Vagina (tissue), 2 donors: ENCODE results near the gene S100B. TPM values are rescaled to one million over a fixed set of nuclear protein-coding genes. Genes with fewer than 3 reads are reported as not detected.

Experiments
- DNase-seq, 2 donors: peaks; one replicate each; pipeline ENCODE4 v3.0.0-alpha.2; 2017; ENCODE audit errors: extremely low spot score in 2 of 2
- H3K27ac ChIP-seq: fragments of 200-600 bp; sonication (generic); one replicate; pipeline ENCODE4 v1.5.1; 2019
- H3K27me3 ChIP-seq: fragments of 200-600 bp; sonication (generic); one replicate; pipeline ENCODE4 v1.5.1; 2019
- H3K36me3 ChIP-seq, 2 donors: fragments of 200-600 bp; sonication (generic); one replicate each; pipeline ENCODE4 v1.5.1; 2017 to 2019
- H3K4me1 ChIP-seq: fragments of 200-600 bp; sonication (generic); one replicate; pipeline ENCODE4 v1.5.1; 2019
- H3K4me3 ChIP-seq, 2 donors: fragments of 200-600 bp; sonication (generic); 1 replicate in 1 of 2; 2 replicates in 1 of 2; pipeline ENCODE4 v1.5.1; 2016 to 2019
- H3K9me3 ChIP-seq: fragments of 200-600 bp; sonication (generic); one replicate; pipeline ENCODE4 v1.5.1; 2019
- CTCF ChIP-seq, 3 experiments: fragments of 450-650 bp in 2 of 3; fragments of 200-600 bp in 1 of 3; sonication (generic) in 1 of 3; IDR thresholded peaks; one replicate each; pipeline ENCODE4 v1.5.1; 2017 to 2019; ENCODE audit warnings: antibody characterized with exemption in 3 of 3, mild to moderate bottlenecking in 2 of 3, moderate library complexity in 2 of 3
- POLR2A ChIP-seq, 2 donors: fragments of 450-650 bp; IDR thresholded peaks; one replicate each; pipeline ENCODE4 v1.6.1; 2017; ENCODE audit warnings: antibody characterized with exemption in 2 of 2, mild to moderate bottlenecking in 2 of 2, moderate library complexity in 2 of 2
- POLR2AphosphoS5 ChIP-seq, 2 donors: sonication (generic); formaldehyde crosslinking; IDR thresholded peaks; one replicate each; pipeline ENCODE4 v1.9.0; 2017; ENCODE audit warnings: antibody characterized with exemption in 2 of 2, mild to moderate bottlenecking in 2 of 2, low read depth in 1 of 2; ENCODE audit not compliant: insufficient read depth in 1 of 2
- intact Hi-C: fragments of 100-400 bp; cut with DNase I; formaldehyde crosslinking; loops from one replicate; pipeline ENCODE4 v1.15.1; 2023
- total RNA-seq: library from RNA; depleted of rRNA; stranded (reverse); fragments of >200 nt; gene quantifications from one replicate; pipeline ENCODE4 v1.2.3, GENCODE V29; 2016

S100B gene
- total RNA-seq, 1 donor from 2014 or later: 19.9 TPM

- Histone ChIP-seq H3K27me3 (no peaks in the 10 kb centered on the region), H3K27ac (no peak overlapping the region), H3K4me3 (no peak overlapping the region), H3K36me3 (no peaks in the 10 kb centered on the region), H3K9me3 (no peaks in the 10 kb centered on the region), H3K4me1 (peaks cover 6% of the 10 kb centered on the region)
- DNase-seq: no peak
- intact Hi-C loops: no loop called here
- TF ChIP-seq CTCF (IDR thresholded peaks at IDR 0.05) (no peak), POLR2AphosphoS5 (IDR thresholded peaks at IDR 0.05; ENCODE audit: insufficient read depth in 1 of 2, low read depth in 1 of 2) (no peak), POLR2A (IDR thresholded peaks at IDR 0.05) (no peak)
Observed at GRCh38 chr21:46603228-46603627, 1.7 kb downstream of the S100B start.

GRCh38 chr21:46600978-46601377 lies 3.9 kb downstream of the S100B start:
- Histone ChIP-seq H3K27ac (no peak overlapping the region), H3K4me1 (peaks cover 6% of the 10 kb centered on the region), H3K27me3 (no peaks in the 10 kb centered on the region), H3K4me3 (no peak overlapping the region), H3K9me3 (no peaks in the 10 kb centered on the region), H3K36me3 (no peaks in the 10 kb centered on the region)
- no peak for DNase-seq
- intact Hi-C loops: no loop called here
- TF ChIP-seq POLR2A (IDR thresholded peaks at IDR 0.05) (no peak), CTCF (IDR thresholded peaks at IDR 0.05) (no peak), POLR2AphosphoS5 (IDR thresholded peaks at IDR 0.05; ENCODE audit: insufficient read depth in 1 of 2, low read depth in 1 of 2) (no peak)

GRCh38 chr21:46600305-46600704 lies 4.6 kb downstream of the S100B start:
- H3K27ac ChIP-seq: no peak overlapping the region
- H3K36me3 ChIP-seq: no peaks in the 10 kb centered on the region
- DNase-seq: no peak
- H3K4me1 ChIP-seq: peaks cover 6% of the 10 kb centered on the region
- TF ChIP-seq POLR2A (IDR thresholded peaks at IDR 0.05) (no peak), POLR2AphosphoS5 (IDR thresholded peaks at IDR 0.05; ENCODE audit: insufficient read depth in 1 of 2, low read depth in 1 of 2) (no peak), CTCF (IDR thresholded peaks at IDR 0.05) (no peak)
- no peaks in the 10 kb centered on the region for H3K9me3 ChIP-seq
- no peaks in the 10 kb centered on the region for H3K27me3 ChIP-seq
- no peak overlapping the region for H3K4me3 ChIP-seq
- intact Hi-C loops: no loop called here

- Histone ChIP-seq H3K4me1 (peaks cover 6% of the 10 kb centered on the region), H3K36me3 (no peaks in the 10 kb centered on the region), H3K9me3 (no peaks in the 10 kb centered on the region), H3K4me3 (no peak overlapping the region), H3K27ac (no peak overlapping the region), H3K27me3 (no peaks in the 10 kb centered on the region)
- intact Hi-C loops: no loop called here
- TF ChIP-seq POLR2A (IDR thresholded peaks at IDR 0.05): no peak
- peak in 1 of 2 donors; percentile 80 for TF ChIP-seq POLR2AphosphoS5 (IDR thresholded peaks at IDR 0.05; ENCODE audit: insufficient read depth in 1 of 2, low read depth in 1 of 2)
- no peak for DNase-seq
Observed at GRCh38 chr21:46598581-46599572, 6.0 kb downstream of the S100B start.

GRCh38 chr21:46597896-46598343 lies 7.0 kb downstream of the S100B start:
- H3K9me3 ChIP-seq: no peaks in the 10 kb centered on the region
- intact Hi-C loops: no loop called here
- TF ChIP-seq POLR2AphosphoS5 (IDR thresholded peaks at IDR 0.05; ENCODE audit: insufficient read depth in 1 of 2, low read depth in 1 of 2) (no peak), POLR2A (IDR thresholded peaks at IDR 0.05) (no peak), CTCF (IDR thresholded peaks at IDR 0.05) (no peak)

More at GRCh38 chr21:46597896-46598343, 7.0 kb downstream of the S100B start:
- no peaks in the 10 kb centered on the region for H3K36me3 ChIP-seq
- peaks cover 6% of the 10 kb centered on the region for H3K4me1 ChIP-seq
- no peak for DNase-seq
- H3K27ac ChIP-seq: no peak overlapping the region
- H3K4me3 ChIP-seq: no peak overlapping the region
- H3K27me3 ChIP-seq: no peaks in the 10 kb centered on the region
